IPS DF 6.9 (cell line): ENCODE data around the gene RIPPLY1.

ENCODE experiments used
- DNase-seq: peaks from one replicate; pipeline ENCODE4 v3.0.0-alpha.2; 2013; ENCODE audit warnings: low read depth, low spot score
- H3K27ac ChIP-seq: one replicate; pipeline ENCODE4 v1.5.1; 2013; ENCODE audit warnings: low read length, control low read depth
- H3K27me3 ChIP-seq: 2 replicates; pipeline ENCODE4 v1.6.1; 2013; ENCODE audit warnings: mild to moderate bottlenecking, low read length; ENCODE audit not compliant: control insufficient read depth, insufficient read depth
- H3K36me3 ChIP-seq: 2 replicates; pipeline ENCODE4 v1.6.1; 2013; ENCODE audit warnings: low read length; ENCODE audit not compliant: control insufficient read depth, insufficient read depth
- H3K4me1 ChIP-seq: 2 replicates; pipeline ENCODE4 v1.6.1; 2013; ENCODE audit warnings: low read length; ENCODE audit not compliant: control insufficient read depth, insufficient read depth
- H3K4me3 ChIP-seq: 2 replicates; pipeline ENCODE4 v1.5.1; 2013; ENCODE audit warnings: mild to moderate bottlenecking, low read length
- H3K9me3 ChIP-seq: 2 replicates; pipeline ENCODE4 v1.6.1; 2013; ENCODE audit warnings: low read length, inconsistent platforms; ENCODE audit not compliant: control insufficient read depth, insufficient read depth
- WGBS: extraction: QIAGEN DNeasy Blood & Tissue Kit; methylation state at CpG from one replicate; pipeline ENCODE4 v1.1.7; 2013; ENCODE audit warnings: mixed read lengths, missing lambda C conversion rate; ENCODE audit not compliant: insufficient read length, insufficient coverage; 5-methylcytosine and 5-hydroxymethylcytosine counted together

RIPPLY1 gene

GRCh38 chrX:106917830-106918500 is 14.8 kb upstream of the RIPPLY1 start:
- Histone ChIP-seq H3K27me3 (no peaks in the 10 kb centered on the region), H3K27ac (no peak overlapping the region), H3K9me3 (no peaks in the 10 kb centered on the region), H3K4me3 (no peak overlapping the region), H3K36me3 (no peaks in the 10 kb centered on the region), H3K4me1 (peaks cover 3% of the 10 kb centered on the region)
- whole genome bisulfite sequencing: no CpG with 5 or more reads among the region's 6 CpGs
- DNase-seq: no peak

- no CpG with 5 or more reads among the region's 2 CpGs for WGBS
- no peaks in the 10 kb centered on the region for H3K27me3 ChIP-seq
- no peak overlapping the region for H3K27ac ChIP-seq
- no peak overlapping the region for H3K4me3 ChIP-seq
- no peaks in the 10 kb centered on the region for H3K36me3 ChIP-seq
- no peaks in the 10 kb centered on the region for H3K4me1 ChIP-seq
- DNase-seq: no peak
- H3K9me3 ChIP-seq: no peaks in the 10 kb centered on the region
Measured at GRCh38 chrX:106912864-106913263, 9.7 kb upstream of the RIPPLY1 start.

- Histone ChIP-seq H3K4me1 (no peaks in the 10 kb centered on the region), H3K27ac (no peak overlapping the region), H3K27me3 (no peaks in the 10 kb centered on the region), H3K36me3 (no peaks in the 10 kb centered on the region), H3K4me3 (no peak overlapping the region), H3K9me3 (no peaks in the 10 kb centered on the region)
- no CpG with 5 or more reads among the region's 6 CpGs for WGBS
- no peak for DNase-seq
Measured at GRCh38 chrX:106906361-106906760, 3.2 kb upstream of the RIPPLY1 start.

GRCh38 chrX:106905064-106905708 is 2.0 kb upstream of the RIPPLY1 start:
- no CpG with 5 or more reads among the region's 5 CpGs for WGBS
- H3K27me3 ChIP-seq: no peaks in the 10 kb centered on the region
- H3K9me3 ChIP-seq: no peaks in the 10 kb centered on the region
- no peaks in the 10 kb centered on the region for H3K36me3 ChIP-seq
- H3K27ac ChIP-seq: no peak overlapping the region
- no peak overlapping the region for H3K4me3 ChIP-seq
- H3K4me1 ChIP-seq: no peaks in the 10 kb centered on the region
- no peak for DNase-seq

GRCh38 chrX:106903856-106904528 is 851 bp upstream of the RIPPLY1 start:
- Histone ChIP-seq H3K4me3 (no peak overlapping the region), H3K27me3 (no peaks in the 10 kb centered on the region), H3K27ac (no peak overlapping the region), H3K36me3 (no peaks in the 10 kb centered on the region), H3K4me1 (no peaks in the 10 kb centered on the region; the same call in 1 of the 2 replicates), H3K9me3 (no peaks in the 10 kb centered on the region)
- no peak for DNase-seq
- no CpG with 5 or more reads among the region's 5 CpGs for WGBS

- H3K4me3 ChIP-seq: no peak overlapping the region
- H3K36me3 ChIP-seq: no peaks in the 10 kb centered on the region
- no peak overlapping the region for H3K27ac ChIP-seq
- no peaks in the 10 kb centered on the region for H3K9me3 ChIP-seq
- H3K27me3 ChIP-seq: no peaks in the 10 kb centered on the region
- no peak for DNase-seq
- H3K4me1 ChIP-seq: no peaks in the 10 kb centered on the region; the same call in 1 of the 2 replicates
- no CpG with 5 or more reads among the region's 2 CpGs for WGBS
Measured at GRCh38 chrX:106902684-106903083, 457 bp downstream of the RIPPLY1 start.

GRCh38 chrX:106901781-106902219 is 1.3 kb downstream of the RIPPLY1 start:
- H3K27ac ChIP-seq: no peak overlapping the region
- no peak for DNase-seq
- no peaks in the 10 kb centered on the region for H3K36me3 ChIP-seq
- H3K9me3 ChIP-seq: no peaks in the 10 kb centered on the region
- no peaks in the 10 kb centered on the region for H3K27me3 ChIP-seq
- no peak overlapping the region for H3K4me3 ChIP-seq
- no CpG with 5 or more reads among the region's 4 CpGs for WGBS
- H3K4me1 ChIP-seq: no peaks in the 10 kb centered on the region; the same call in 1 of the 2 replicates

GRCh38 chrX:106901341-106901740 is 1.8 kb downstream of the RIPPLY1 start:
- Histone ChIP-seq H3K4me1 (no peaks in the 10 kb centered on the region; the same call in 1 of the 2 replicates), H3K9me3 (no peaks in the 10 kb centered on the region), H3K27ac (no peak overlapping the region), H3K4me3 (no peak overlapping the region), H3K36me3 (no peaks in the 10 kb centered on the region), H3K27me3 (no peaks in the 10 kb centered on the region)
- WGBS: no CpG with 5 or more reads among the region's 3 CpGs
- DNase-seq: no peak

- WGBS: no CpG with 5 or more reads among the region's 1 CpG
- H3K27me3 ChIP-seq: no peaks in the 10 kb centered on the region
- no peaks in the 10 kb centered on the region; the same call in 1 of the 2 replicates for H3K4me1 ChIP-seq
Measured at GRCh38 chrX:106899841-106900240, 3.3 kb downstream of the RIPPLY1 start.

GRCh38 chrX:106899276-106899675 is 3.9 kb downstream of the RIPPLY1 start:
- Histone ChIP-seq H3K36me3 (no peaks in the 10 kb centered on the region), H3K27ac (no peak overlapping the region), H3K9me3 (no peaks in the 10 kb centered on the region), H3K4me3 (no peak overlapping the region), H3K4me1 (no peaks in the 10 kb centered on the region; the same call in 1 of the 2 replicates), H3K27me3 (no peaks in the 10 kb centered on the region)
- DNase-seq: no peak
- no CpG with 5 or more reads among the region's 2 CpGs for WGBS

More at GRCh38 chrX:106899841-106900240, 3.3 kb downstream of the RIPPLY1 start:
- Histone ChIP-seq H3K36me3 (no peaks in the 10 kb centered on the region), H3K4me3 (no peak overlapping the region), H3K9me3 (no peaks in the 10 kb centered on the region), H3K27ac (no peak overlapping the region)
- no peak for DNase-seq
